Suppressor macrophage treated with lipopolysaccharide for 4 hours (primary cell): ENCODE results near the gene SPNS2.
"Not testable (repeated sequence)": the region's sequence is repeated elsewhere in the genome, so short reads cannot be mapped to it uniquely, and the experiment has no call there.

Experiments used
- DNase-seq: peaks from one replicate; pipeline ENCODE4 v3.0.0-alpha.2; 2020

Gene SPNS2

GRCh38 chr17:4576729-4577322, 78.1 kb downstream of the SPNS2 start:
- no peak for DNase-seq

- no peak for DNase-seq
These were observed 78.8 kb downstream of the SPNS2 start for GRCh38 chr17:4577386-4577993.

GRCh38 chr17:4578349-4578748, 79.7 kb downstream of the SPNS2 start:
- not testable (repeated sequence) for DNase-seq

GRCh38 chr17:4579678-4580077, 81.0 kb downstream of the SPNS2 start:
- no peak for DNase-seq

GRCh38 chr17:4580291-4580690, 81.6 kb downstream of the SPNS2 start:
- no peak for DNase-seq

- no peak for DNase-seq
These were observed 83.4 kb downstream of the SPNS2 start for GRCh38 chr17:4582101-4582501.

GRCh38 chr17:4582691-4583090, 84.0 kb downstream of the SPNS2 start:
- DNase-seq, result no peak

- DNase-seq, result no peak
These were observed 84.5 kb downstream of the SPNS2 start for GRCh38 chr17:4583206-4583605.

- DNase-seq, result no peak
These were observed 85.1 kb downstream of the SPNS2 start for GRCh38 chr17:4583782-4584100.

GRCh38 chr17:4584101-4584916, 85.6 kb downstream of the SPNS2 start, which contains the start of gene SMTNL2:
SMTNL2 (plus strand) TSS chr17:4584529; CDS start chr17:4584606, 77 bp downstream.
- no peak for DNase-seq

- DNase-seq, result no peak
These were observed 86.4 kb downstream of the SPNS2 start for GRCh38 chr17:4584917-4585637.

- DNase-seq, result no peak
These were observed 86.9 kb downstream of the SPNS2 start for GRCh38 chr17:4585638-4585994.

- no peak for DNase-seq
These were observed 87.4 kb downstream of the SPNS2 start for GRCh38 chr17:4586043-4586442.

GRCh38 chr17:4587195-4587594, 88.5 kb downstream of the SPNS2 start:
- DNase-seq, result no peak

- DNase-seq, result no peak
These were observed 89.1 kb downstream of the SPNS2 start for GRCh38 chr17:4587803-4588202.

GRCh38 chr17:4588391-4588790, 89.7 kb downstream of the SPNS2 start:
- no peak for DNase-seq
